ENCODE measurements around the gene AFF3. TPM values are rescaled to one million over a fixed set of nuclear protein-coding genes. Genes with fewer than 3 reads are reported as not detected.

Gene AFF3
- total and polyA plus RNA-seq, 2 of the 4 experiments (the other 2 are of a cell fraction) = 12.9 to 14.3 TPM

DNA sequence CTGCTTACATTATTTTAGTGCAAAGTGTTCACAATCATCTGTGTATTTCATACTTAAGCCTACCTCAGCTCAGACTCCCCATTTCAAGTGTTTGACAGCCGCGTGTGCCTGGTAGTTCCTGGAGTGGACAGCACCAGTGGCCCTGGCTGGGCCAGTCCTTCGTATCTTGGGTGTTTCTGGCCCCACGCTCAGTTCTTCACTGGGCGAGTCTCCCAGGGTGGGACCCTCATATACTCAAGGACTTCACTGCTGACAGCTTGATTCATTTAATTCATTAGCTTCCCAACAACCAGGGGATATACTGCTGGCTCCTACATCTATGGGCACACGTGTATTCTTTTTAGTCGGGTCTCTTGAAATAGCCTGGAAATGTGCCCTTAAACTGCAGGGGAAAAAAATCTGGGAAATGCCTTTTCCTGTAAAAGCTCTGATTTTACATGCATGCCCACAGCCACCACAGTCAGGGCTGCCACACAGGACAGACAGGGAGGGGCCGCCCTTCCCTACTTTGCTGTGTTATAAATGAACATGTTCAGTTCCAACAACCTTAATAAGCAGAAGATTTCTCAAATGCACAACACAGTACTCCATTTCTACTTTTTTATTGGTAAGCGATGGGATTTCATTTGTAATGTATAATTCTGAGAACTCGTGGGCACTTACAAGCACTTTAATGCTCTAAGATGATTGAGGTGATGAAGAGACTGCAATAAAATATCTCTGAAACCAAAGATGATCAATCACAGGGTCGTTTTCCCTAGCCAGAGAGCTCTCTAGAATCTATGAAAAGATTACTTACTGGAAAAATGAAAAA is 447.1 kb downstream of the AFF3 start:
- in situ Hi-C loops (cut with MboI; ENCODE audit: low sequenced_read_pairs) = no loop called here
- Histone ChIP-seq H2AK5ac (ENCODE audit: low read depth, low read length) (no peak overlapping the region), H3K23ac (ENCODE audit: low read depth, low read length) (no peak overlapping the region), H3K4me1 (ENCODE audit: control insufficient read depth, insufficient read depth, low read length) (peaks cover 6% of the 10 kb centered on the region), H4K8ac (ENCODE audit: low read depth in 2 of 2, low read length in 2 of 2) (no peak overlapping the region), H4K91ac (ENCODE audit: insufficient read depth, low read depth, low read length) (0 out of 2 replicates have a peak overlapping the region, but pooled peaks have one; percentile 4), H2AK9ac (replicated peaks; ENCODE audit: low read depth, low read length, poor library complexity) (no peak overlapping the region), H3K4me2 (ENCODE audit: low read depth, low read length) (no peak overlapping the region), H3K9ac (ENCODE audit: low read depth, low read length) (no peak overlapping the region), H3K27ac (ENCODE audit: insufficient read depth, low read length) (no peak overlapping the region), H2BK15ac (ENCODE audit: low read depth, low read length) (no peak overlapping the region), H2AFZ (replicated peaks; ENCODE audit: low read length, poor library complexity) (no peak overlapping the region), H3K18ac (ENCODE audit: low read depth, low read length) (no peak overlapping the region), H2BK120ac (ENCODE audit: low read depth, low read length) (no peak overlapping the region), H3K36me3 (ENCODE audit: control insufficient read depth, insufficient read depth, low read length) (no peaks in the 10 kb centered on the region), H2BK20ac (ENCODE audit: low read depth, low read length) (peak overlapping the region; percentile 38; the same call in 1 of the 2 replicates), H3K56ac (ENCODE audit: extremely low read depth, insufficient read depth, low read length) (no peak overlapping the region), H4K5ac (ENCODE audit: low read depth, low read length) (no peak overlapping the region), H3K4ac (ENCODE audit: low read depth, low read length) (peak overlapping the region; percentile 31; the same call in 1 of the 2 replicates), H4K20me1 (ENCODE audit: insufficient read depth, low read length) (no peaks in the 10 kb centered on the region), H2BK5ac (ENCODE audit: low read depth, low read length, poor library complexity, severe bottlenecking) (no peak overlapping the region), H3K14ac (replicated peaks; ENCODE audit: low read depth, low read length) (0 out of 2 replicates have a peak overlapping the region, but pooled peaks have one; percentile 11), H3K79me1 (ENCODE audit: low read depth in 1 of 2, low read length in 2 of 2) (peaks cover 4 to 10% of the 10 kb centered on the region in 2 experiments; a peak in 2 of 4 replicates), H3K4me3 (ENCODE audit: insufficient read depth, low read depth, low read length) (no peak overlapping the region), H3K27me3 (ENCODE audit: control insufficient read depth, insufficient read depth, low read length) (no peaks in the 10 kb centered on the region), H3K9me1 (ENCODE audit: insufficient read depth, low read length) (peaks cover 27% of the 10 kb centered on the region), H3K9me3 (ENCODE audit: control insufficient read depth, insufficient read depth, low read length) (no peaks in the 10 kb centered on the region)
- DNase-seq (no peak), ATAC-seq (ENCODE audit: low read depth) (no peak)
- 100% methylated on average over 2 of the region's 11 CpGs; no CpG with 5 or more reads in 1 of the 2 experiments for WGBS, 2 experiments (ENCODE audit: extremely low coverage in 2 of 2, insufficient read length in 1 of 2)
- BruUV-seq (replicated peaks) = no TSS peak
- ChIA-PET POLR2A (ENCODE audit: unreplicated experiment) (interaction anchor here (0.6 kb wide), 1 partner anchor 282 kb away, joined by 6 read pairs; no protein-coding TSS in a partner anchor), CTCF (no interaction called here)
- dilution Hi-C loops (cut with HindIII; ENCODE audit: low sequenced_read_pairs, unreplicated experiment) = no loop called here
- intact Hi-C loops (cut with micrococcal nuclease) = no loop called here
- TF ChIP-seq MXI1 (IDR thresholded peaks at IDR 0.05; ENCODE audit: borderline replicate concordance, low read depth, low read length) (no peak), CEBPB (IDR thresholded peaks at IDR 0.05; ENCODE audit: low read depth, low read length) (no peak), POLR2A (IDR thresholded peaks at IDR 0.05; ENCODE audit: low read depth, low read length) (no peak), BHLHE40 (IDR thresholded peaks at IDR 0.05; ENCODE audit: low read depth, low read length) (no peak), NFE2L2 (IDR thresholded peaks at IDR 0.05; ENCODE audit: low read depth, low read length) (no peak), RAD21 (IDR thresholded peaks at IDR 0.05; ENCODE audit: low read length) (no peak), RCOR1 (IDR thresholded peaks at IDR 0.05; ENCODE audit: insufficient replicate concordance, low read length) (no peak), RFX5 (IDR thresholded peaks at IDR 0.05; ENCODE audit: low read depth, low read length) (no peak), MAFK (IDR thresholded peaks at IDR 0.05; ENCODE audit: low read depth, low read length) (no peak), MAZ (IDR thresholded peaks at IDR 0.05; ENCODE audit: borderline replicate concordance, low read depth, low read length) (no peak), CHD1 (IDR thresholded peaks at IDR 0.05; ENCODE audit: low read depth, low read length) (no peak), FOS (IDR thresholded peaks at IDR 0.05; ENCODE audit: low read depth, low read length) (no peak)
- TF ChIP-seq, protein P1, sequence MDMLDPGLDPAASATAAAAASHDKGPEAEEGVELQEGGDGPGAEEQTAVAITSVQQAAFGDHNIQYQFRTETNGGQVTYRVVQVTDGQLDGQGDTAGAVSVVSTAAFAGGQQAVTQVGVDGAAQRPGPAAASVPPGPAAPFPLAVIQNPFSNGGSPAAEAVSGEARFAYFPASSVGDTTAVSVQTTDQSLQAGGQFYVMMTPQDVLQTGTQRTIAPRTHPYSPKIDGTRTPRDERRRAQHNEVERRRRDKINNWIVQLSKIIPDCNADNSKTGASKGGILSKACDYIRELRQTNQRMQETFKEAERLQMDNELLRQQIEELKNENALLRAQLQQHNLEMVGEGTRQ (IDR thresholded peaks at IDR 0.05; ENCODE audit: low read depth, low read length) = no peak
- TF ChIP-seq, protein P2, sequence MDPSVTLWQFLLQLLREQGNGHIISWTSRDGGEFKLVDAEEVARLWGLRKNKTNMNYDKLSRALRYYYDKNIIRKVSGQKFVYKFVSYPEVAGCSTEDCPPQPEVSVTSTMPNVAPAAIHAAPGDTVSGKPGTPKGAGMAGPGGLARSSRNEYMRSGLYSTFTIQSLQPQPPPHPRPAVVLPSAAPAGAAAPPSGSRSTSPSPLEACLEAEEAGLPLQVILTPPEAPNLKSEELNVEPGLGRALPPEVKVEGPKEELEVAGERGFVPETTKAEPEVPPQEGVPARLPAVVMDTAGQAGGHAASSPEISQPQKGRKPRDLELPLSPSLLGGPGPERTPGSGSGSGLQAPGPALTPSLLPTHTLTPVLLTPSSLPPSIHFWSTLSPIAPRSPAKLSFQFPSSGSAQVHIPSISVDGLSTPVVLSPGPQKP (IDR thresholded peaks at IDR 0.05; ENCODE audit: borderline replicate concordance, low read depth, low read length) = no peak
- TF ChIP-seq, protein P3, sequence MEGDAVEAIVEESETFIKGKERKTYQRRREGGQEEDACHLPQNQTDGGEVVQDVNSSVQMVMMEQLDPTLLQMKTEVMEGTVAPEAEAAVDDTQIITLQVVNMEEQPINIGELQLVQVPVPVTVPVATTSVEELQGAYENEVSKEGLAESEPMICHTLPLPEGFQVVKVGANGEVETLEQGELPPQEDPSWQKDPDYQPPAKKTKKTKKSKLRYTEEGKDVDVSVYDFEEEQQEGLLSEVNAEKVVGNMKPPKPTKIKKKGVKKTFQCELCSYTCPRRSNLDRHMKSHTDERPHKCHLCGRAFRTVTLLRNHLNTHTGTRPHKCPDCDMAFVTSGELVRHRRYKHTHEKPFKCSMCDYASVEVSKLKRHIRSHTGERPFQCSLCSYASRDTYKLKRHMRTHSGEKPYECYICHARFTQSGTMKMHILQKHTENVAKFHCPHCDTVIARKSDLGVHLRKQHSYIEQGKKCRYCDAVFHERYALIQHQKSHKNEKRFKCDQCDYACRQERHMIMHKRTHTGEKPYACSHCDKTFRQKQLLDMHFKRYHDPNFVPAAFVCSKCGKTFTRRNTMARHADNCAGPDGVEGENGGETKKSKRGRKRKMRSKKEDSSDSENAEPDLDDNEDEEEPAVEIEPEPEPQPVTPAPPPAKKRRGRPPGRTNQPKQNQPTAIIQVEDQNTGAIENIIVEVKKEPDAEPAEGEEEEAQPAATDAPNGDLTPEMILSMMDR (conservative IDR thresholded peaks at IDR 0.05; ENCODE audit: low read depth, low read length) = no peak

Data from IMR-90 (cell line).